ENCODE measurements around the gene C12orf43. TPM values are rescaled to one million over a fixed set of nuclear protein-coding genes. Genes with fewer than 3 reads are reported as not detected.

The C12orf43 gene
- total and polyA plus RNA-seq, 5 donors, result 7.5 to 13.0 (median 9.6) TPM

DNA sequence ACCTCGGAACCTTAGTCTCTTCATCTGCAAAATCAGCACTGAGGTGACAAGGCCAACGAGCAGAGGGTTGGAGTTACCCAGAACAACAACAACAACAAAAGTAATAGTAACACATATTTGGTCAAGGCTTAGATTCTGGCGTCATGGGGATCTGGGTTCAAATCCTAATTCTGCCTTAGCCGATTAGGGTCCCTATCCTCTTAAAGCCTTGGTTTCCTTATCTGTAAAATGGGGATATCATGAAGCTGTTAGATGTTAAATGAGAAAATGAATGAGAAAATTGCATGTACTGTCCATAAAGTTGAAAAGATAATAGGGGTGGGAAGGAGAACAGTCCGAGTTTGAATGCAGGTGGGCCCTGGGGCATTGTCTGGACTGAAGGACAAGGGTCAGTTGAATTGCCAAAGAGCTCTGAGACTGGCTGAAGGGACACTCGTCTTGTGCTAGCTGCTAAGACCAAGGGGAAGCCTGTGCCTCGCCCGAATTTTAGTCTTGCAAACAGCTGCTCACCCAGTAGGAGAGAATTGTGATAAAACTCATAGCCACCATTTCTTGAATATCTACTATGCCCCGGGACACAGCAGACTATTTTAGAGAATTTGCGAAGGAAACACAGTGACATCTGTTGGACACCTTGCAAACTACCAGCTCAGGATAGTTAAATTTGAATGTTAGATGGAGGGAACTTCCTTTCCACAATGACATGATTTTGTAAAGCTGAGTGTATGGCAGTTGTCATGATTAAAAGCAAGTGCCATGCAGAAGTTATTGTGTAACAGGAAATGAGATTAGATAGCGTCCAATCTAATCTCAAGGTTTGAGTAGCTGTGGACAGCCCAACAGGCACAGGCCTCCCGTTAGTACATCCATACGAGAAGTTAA, 44.7 kb downstream of the C12orf43 start:
- no peak overlapping the region for H3K4me3 ChIP-seq (ENCODE audit: low read length)
- WGBS, result 33% methylated on average over 13 of the region's 13 CpGs
- H3K27me3 ChIP-seq (ENCODE audit: control insufficient read depth, insufficient read depth), result no peaks in the 10 kb centered on the region
- H3K9me3 ChIP-seq (ENCODE audit: control insufficient read depth, low read length), result no peaks in the 10 kb centered on the region
- DNase-seq (no peak), ATAC-seq (peak; percentile 82 to 83)
- intact Hi-C loops (cut with DNase I), result loop anchor here in 3 of 4 donors (5.0 to 10.0 kb wide), 5 partner anchors 237 to 389 kb away; partner anchors contain the start of genes POP5 (in 3 of the 3) and CABP1 (in 1 of the 3)
- no peak overlapping the region for H3K27ac ChIP-seq (ENCODE audit: low read length)
- no peaks in the 10 kb centered on the region for H3K4me1 ChIP-seq (ENCODE audit: control insufficient read depth, insufficient read depth, low read length)

DNA sequence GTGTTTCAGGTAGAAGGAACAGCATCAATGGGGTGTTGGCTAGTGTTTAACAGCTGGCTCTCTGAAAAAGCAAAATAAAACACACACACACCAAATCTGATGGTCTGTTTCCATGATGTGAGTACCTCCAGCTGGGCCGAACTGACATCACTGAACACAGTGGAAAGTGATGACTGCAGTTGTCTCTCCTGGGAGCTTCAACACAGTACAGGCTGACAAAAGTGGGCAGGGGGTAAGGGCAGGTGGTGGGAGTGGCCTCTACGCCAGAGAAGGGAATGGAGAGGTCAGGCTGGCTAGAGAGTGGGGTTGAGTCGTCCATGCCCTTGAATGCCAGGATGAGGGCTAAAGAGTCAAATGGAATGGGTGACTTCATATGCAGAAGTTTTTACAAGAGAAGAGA, 46.0 kb downstream of the C12orf43 start:
- intact Hi-C loops (cut with DNase I), result loop anchor here in 3 of 4 donors (5.0 to 10.0 kb wide), 5 partner anchors 236 to 388 kb away; partner anchors contain the start of genes POP5 (in 3 of the 3) and CABP1 (in 1 of the 3)
- no peak overlapping the region for H3K27ac ChIP-seq (ENCODE audit: low read length)
- H3K27me3 ChIP-seq (ENCODE audit: control insufficient read depth, insufficient read depth), result no peaks in the 10 kb centered on the region
- no peak for DNase-seq
- no peaks in the 10 kb centered on the region for H3K9me3 ChIP-seq (ENCODE audit: control insufficient read depth, low read length)
- H3K4me1 ChIP-seq (ENCODE audit: control insufficient read depth, insufficient read depth, low read length), result no peaks in the 10 kb centered on the region
- H3K4me3 ChIP-seq (ENCODE audit: low read length), result no peak overlapping the region
- 65% methylated on average over 3 of the region's 3 CpGs for WGBS
- no peak for ATAC-seq

DNA sequence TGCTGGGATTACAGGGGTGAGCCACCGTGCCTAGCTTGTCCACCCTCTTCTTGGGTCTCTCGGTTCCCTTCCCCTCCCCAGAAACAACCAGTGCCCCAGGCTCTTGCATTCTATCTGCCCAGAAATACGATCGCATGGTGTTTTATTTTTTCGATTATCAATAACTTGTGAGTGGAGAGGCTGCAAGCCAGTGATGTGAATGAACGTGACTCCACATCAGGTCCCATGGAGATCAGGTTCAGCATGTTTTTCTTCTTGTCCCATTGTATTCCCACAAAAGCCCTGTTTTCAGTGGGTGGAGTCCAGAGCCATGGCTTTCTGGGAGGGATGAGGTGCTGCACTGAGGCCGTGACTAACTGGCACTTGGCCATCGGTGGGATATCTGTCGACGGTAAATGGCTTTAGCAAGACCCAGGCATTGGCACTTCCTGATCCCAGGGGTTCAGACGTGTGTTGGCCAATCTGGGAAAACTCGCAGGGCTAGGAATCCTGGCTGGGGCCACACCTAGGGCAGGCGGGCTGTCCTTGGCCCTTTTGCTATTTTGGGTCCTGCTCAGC, 50.7 kb downstream of the C12orf43 start:
- WGBS, result 63% methylated on average over 13 of the region's 13 CpGs
- DNase-seq, result no peak
- H3K27ac ChIP-seq (ENCODE audit: low read length), result no peak overlapping the region
- no peaks in the 10 kb centered on the region for H3K27me3 ChIP-seq (ENCODE audit: control insufficient read depth, insufficient read depth)
- no peaks in the 10 kb centered on the region for H3K4me1 ChIP-seq (ENCODE audit: control insufficient read depth, insufficient read depth, low read length)
- no peaks in the 10 kb centered on the region for H3K9me3 ChIP-seq (ENCODE audit: control insufficient read depth, low read length)
- intact Hi-C loops (cut with DNase I), result loop anchor here in 1 of 4 donors (10.0 kb wide), 1 partner anchor 381 kb away; the partner anchor contains the start of gene POP5
- no peak for ATAC-seq
- H3K4me3 ChIP-seq (ENCODE audit: low read length), result no peak overlapping the region

DNA sequence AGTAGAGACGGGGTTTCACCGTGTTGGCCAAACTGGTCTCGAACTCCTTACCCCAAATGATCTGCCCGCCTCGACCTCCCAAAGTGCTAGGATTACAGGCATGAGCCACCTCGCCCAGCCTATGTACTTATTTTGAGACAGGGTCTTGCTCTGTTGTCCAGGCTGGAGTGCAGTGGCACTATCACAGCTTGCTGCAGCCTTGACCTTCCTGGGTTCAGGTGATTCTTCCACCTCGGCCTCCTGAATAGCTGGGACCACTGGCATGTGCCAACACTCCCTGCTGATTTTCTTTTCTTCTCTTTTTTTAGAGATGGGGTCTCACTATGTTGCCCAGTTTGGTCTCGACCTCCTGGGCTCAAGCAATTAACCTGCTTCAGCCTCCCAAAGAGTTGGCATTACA, 52.0 kb downstream of the C12orf43 start:
- no peaks in the 10 kb centered on the region for H3K9me3 ChIP-seq (ENCODE audit: control insufficient read depth, low read length)
- H3K4me3 ChIP-seq (ENCODE audit: low read length), result no peak overlapping the region
- H3K27ac ChIP-seq (ENCODE audit: low read length), result no peak overlapping the region
- ATAC-seq (no peak), DNase-seq (no peak)
- intact Hi-C loops (cut with DNase I), result loop anchor here in 1 of 4 donors (10.0 kb wide), 1 partner anchor 379 kb away; the partner anchor contains the start of gene POP5
- H3K27me3 ChIP-seq (ENCODE audit: control insufficient read depth, insufficient read depth), result no peaks in the 10 kb centered on the region
- WGBS, result 86% methylated on average over 8 of the region's 8 CpGs
- H3K4me1 ChIP-seq (ENCODE audit: control insufficient read depth, insufficient read depth, low read length), result no peaks in the 10 kb centered on the region

DNA sequence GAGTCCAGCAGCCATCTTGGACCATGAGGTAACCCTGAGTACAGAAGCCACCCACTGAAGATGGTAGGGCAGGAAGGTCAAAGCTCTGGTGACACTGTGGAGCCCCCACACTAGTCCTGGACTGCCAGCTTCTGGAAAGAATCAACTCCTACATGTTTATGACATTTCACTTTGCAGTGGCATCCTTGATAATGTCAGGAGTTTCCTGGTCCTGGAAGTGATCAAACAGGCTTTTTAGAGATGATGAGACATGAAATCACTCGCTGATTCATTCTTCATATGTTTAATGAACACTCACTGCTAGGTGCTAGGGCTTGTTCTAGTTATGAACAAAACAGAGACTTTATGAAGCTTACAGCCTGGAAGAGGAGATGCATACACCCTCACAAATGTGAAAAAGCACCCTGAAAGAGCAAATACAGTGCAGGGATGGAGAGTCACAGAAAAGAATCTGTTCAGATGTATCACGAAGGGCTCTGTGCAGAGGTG, 53.7 kb downstream of the C12orf43 start:
- Histone ChIP-seq H3K9me3 (ENCODE audit: control insufficient read depth, low read length) (no peaks in the 10 kb centered on the region), H3K4me1 (ENCODE audit: control insufficient read depth, insufficient read depth, low read length) (no peaks in the 10 kb centered on the region), H3K4me3 (ENCODE audit: low read length) (no peak overlapping the region), H3K27me3 (ENCODE audit: control insufficient read depth, insufficient read depth) (no peaks in the 10 kb centered on the region), H3K27ac (ENCODE audit: low read length) (no peak overlapping the region)
- intact Hi-C loops (cut with DNase I), result loop anchor here in 1 of 4 donors (10.0 kb wide), 1 partner anchor 378 kb away; the partner anchor contains the start of gene POP5
- ATAC-seq (no peak), DNase-seq (no peak)
- 85% methylated on average over 2 of the region's 2 CpGs for WGBS

DNA sequence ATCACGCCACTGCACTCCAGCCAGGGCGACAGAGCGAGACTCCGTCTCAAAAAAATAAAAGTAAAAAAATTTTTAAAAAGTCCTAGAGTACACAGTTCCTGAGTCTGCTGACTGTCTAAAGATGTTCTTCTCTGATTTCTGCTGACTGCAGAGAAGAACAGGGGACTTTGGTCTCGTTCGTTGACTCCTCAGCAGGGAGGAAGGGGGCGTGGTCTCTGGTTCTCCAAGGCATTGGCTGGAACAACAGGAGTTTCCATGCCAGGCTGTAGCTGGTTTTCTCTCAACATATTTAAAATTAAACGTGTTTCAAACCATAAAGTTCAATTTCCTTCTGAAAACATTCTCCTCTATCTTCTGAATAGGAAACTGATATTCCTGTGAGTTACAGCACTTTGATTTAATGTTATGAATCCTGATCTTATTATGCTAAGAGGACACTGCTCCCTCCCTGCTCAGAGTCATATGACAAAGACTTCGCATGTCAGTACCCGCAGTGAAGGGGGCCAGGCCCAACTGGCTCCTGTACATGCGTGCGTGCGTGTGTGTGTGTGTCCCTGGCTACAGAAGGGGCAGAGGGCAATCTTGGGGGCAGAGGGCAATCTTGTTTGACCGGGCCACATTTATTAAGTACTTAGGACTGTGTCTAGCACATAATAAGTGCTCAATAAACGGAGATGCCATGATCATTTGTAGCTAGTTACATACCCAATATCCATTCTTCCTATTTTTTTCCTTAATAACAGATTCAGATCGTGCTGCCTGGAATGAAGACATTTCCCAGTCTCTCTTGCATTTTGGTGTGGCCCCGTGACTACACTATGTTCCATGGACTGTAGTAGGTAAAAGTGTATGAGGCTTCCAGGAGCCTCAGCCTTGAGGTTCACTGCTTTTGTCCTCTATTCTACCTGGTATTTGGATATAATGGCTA, 54.4 kb downstream of the C12orf43 start:
- Histone ChIP-seq H3K27ac (ENCODE audit: low read length) (no peak overlapping the region), H3K9me3 (ENCODE audit: control insufficient read depth, low read length) (no peaks in the 10 kb centered on the region), H3K27me3 (ENCODE audit: control insufficient read depth, insufficient read depth) (no peaks in the 10 kb centered on the region), H3K4me3 (ENCODE audit: low read length) (no peak overlapping the region), H3K4me1 (ENCODE audit: control insufficient read depth, insufficient read depth, low read length) (no peaks in the 10 kb centered on the region)
- intact Hi-C loops (cut with DNase I), result loop anchor here in 1 of 4 donors (10.0 kb wide), 1 partner anchor 377 kb away; the partner anchor contains the start of gene POP5
- DNase-seq, result peak; percentile 41 to 73 (median 71)
- WGBS, result 70% methylated on average over 17 of the region's 17 CpGs
- ATAC-seq, result peak; percentile 41 to 42

DNA sequence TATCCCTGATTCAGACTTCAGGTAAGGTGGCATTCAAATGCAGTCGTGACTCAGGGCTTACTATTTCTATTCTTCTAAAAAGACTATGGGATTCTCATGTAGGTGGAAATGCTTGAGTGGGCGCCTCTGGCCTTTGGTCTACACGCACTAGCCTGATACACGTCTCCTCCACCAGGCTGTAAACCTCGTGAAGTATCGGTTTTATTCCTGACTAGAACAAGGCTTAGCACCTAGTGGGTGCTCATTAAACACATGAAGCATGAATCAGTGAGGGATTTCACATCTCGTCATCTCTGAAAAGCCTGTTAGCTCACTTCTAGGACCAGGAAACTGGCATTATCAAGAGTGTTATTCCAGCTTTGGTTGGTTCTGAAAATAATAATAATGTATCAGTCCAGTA, 55.6 kb downstream of the C12orf43 start:
- DNase-seq (no peak), ATAC-seq (no peak)
- Histone ChIP-seq H3K4me1 (ENCODE audit: control insufficient read depth, insufficient read depth, low read length) (no peaks in the 10 kb centered on the region), H3K27ac (ENCODE audit: low read length) (no peak overlapping the region), H3K4me3 (ENCODE audit: low read length) (no peak overlapping the region), H3K9me3 (ENCODE audit: control insufficient read depth, low read length) (no peaks in the 10 kb centered on the region), H3K27me3 (ENCODE audit: control insufficient read depth, insufficient read depth) (no peaks in the 10 kb centered on the region)
- 79% methylated on average over 7 of the region's 7 CpGs for WGBS
- intact Hi-C loops (cut with DNase I), result loop anchor here in 1 of 4 donors (10.0 kb wide), 1 partner anchor 376 kb away; the partner anchor contains the start of gene POP5

DNA sequence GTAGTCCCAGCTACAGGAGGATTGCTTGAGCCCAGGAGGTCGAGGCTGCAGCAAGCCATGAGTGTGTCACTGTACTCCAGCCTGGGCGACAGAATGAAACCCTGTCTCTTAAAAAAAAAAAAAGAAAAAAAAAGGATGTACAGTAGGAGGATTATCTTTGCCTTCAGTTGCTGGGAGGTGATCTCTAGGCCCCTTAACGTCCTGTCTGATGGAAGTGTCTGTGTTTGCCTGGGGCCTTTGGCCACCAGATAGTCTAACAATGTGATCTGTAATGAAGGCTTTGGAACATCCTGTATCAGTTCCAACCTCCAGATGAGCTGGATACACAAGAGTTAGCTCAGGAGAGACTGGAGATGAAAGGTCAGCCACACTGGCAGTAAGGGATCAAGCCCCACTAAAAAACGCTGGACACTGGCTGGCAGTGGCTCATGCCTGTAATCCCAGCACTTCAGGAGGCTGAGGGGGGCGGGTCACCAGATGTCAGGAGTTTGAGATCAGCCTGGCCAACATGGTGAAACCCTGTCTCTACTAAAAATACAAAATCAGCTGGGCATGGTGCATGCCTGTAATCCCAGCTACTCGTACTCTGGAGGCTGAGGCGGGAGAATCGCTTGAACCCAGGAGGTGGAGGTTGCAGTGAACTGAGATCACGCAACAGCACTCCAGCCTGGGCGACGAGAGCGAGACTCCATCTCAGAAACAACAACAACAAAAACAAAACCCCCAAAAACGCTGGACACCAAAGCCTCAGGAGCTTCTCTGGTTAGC, 57.0 kb downstream of the C12orf43 start:
- WGBS, result 75% methylated on average over 13 of the region's 13 CpGs
- DNase-seq (no peak), ATAC-seq (no peak)
- intact Hi-C loops (cut with DNase I), result no loop called here
- H3K27ac ChIP-seq (ENCODE audit: low read length), result no peak overlapping the region
- H3K27me3 ChIP-seq (ENCODE audit: control insufficient read depth, insufficient read depth), result no peaks in the 10 kb centered on the region
- H3K9me3 ChIP-seq (ENCODE audit: control insufficient read depth, low read length), result no peaks in the 10 kb centered on the region
- H3K4me1 ChIP-seq (ENCODE audit: control insufficient read depth, insufficient read depth, low read length), result no peaks in the 10 kb centered on the region
- no peak overlapping the region for H3K4me3 ChIP-seq (ENCODE audit: low read length)

DNA sequence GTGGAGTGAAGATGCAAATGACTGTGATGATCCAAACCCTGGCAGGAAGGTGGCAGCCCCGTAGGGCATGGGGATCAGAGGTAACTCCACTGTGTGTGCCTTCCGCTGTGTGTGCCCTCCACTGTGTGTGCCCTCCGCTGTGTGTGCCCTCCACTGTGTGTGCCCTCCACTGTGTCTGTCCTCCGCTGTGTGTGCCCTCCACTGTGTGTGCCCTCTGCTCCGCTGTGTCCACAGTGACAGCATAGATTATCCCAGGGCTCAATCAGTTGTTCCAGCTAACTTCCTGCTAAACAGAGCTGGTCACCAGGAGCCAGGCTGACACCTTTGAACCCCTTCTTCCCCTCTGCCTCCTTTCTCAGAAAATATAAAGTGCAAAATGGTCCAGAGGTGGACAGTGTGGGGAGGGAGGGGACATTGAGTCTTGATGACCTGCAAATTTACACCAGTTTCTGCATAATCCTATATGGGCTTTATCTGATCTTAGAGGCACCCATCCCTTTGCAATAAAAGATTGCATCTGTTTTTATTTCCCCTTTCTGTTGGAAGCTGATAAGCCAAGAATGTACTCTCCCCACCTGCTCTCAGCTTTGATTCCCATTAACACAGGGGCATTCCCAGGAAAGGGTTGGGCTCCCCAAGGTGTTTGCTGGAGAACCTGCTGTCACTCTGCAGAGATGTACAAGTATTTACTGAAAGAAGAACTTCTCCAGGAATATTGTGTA, 59.5 kb downstream of the C12orf43 start:
- H3K4me3 ChIP-seq (ENCODE audit: low read length), result no peak overlapping the region
- 78% methylated on average over 5 of the region's 5 CpGs for WGBS
- intact Hi-C loops (cut with DNase I), result no loop called here
- H3K27ac ChIP-seq (ENCODE audit: low read length), result no peak overlapping the region
- H3K27me3 ChIP-seq (ENCODE audit: control insufficient read depth, insufficient read depth), result no peaks in the 10 kb centered on the region
- no peak for DNase-seq
- no peaks in the 10 kb centered on the region for H3K9me3 ChIP-seq (ENCODE audit: control insufficient read depth, low read length)
- no peak for ATAC-seq
- H3K4me1 ChIP-seq (ENCODE audit: control insufficient read depth, insufficient read depth, low read length), result no peaks in the 10 kb centered on the region

All from right cardiac atrium (tissue), 5 donors.